Measurements from ENCODE around the gene PTGR2. TPM values are rescaled to one million over a fixed set of nuclear protein-coding genes. Genes with fewer than 3 reads are reported as not detected.
"Not testable (repeated sequence)": the region's sequence is repeated elsewhere in the genome, so short reads cannot be mapped to it uniquely, and the experiment has no call there.

PTGR2 gene
- total RNA-seq, 1 experiment from 2014 or later = 12.8 TPM

DNA sequence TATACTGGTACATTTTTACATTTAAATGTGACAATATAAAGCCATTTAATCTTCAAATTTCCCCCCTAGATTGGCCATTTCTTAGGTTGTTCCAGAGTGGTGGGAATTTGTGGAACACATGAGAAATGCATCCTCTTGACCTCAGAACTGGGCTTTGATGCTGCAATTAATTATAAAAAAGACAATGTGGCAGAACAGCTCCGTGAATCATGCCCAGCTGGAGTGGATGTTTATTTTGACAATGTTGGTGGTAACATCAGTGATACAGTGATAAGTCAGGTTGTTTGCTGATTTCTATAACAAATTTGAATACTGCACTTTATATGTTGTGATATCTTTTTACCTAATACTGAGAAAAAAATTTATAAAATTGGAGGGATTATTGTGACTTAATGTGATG lies 27.4 kb downstream of the PTGR2 start:
- no peak for DNase-seq (ENCODE audit: extremely low read depth, low read depth)

- DNase-seq (ENCODE audit: extremely low read depth, low read depth) = no peak
Observed at GRCh38 chr14:73884438-73885190, 33.0 kb downstream of the PTGR2 start.

DNA sequence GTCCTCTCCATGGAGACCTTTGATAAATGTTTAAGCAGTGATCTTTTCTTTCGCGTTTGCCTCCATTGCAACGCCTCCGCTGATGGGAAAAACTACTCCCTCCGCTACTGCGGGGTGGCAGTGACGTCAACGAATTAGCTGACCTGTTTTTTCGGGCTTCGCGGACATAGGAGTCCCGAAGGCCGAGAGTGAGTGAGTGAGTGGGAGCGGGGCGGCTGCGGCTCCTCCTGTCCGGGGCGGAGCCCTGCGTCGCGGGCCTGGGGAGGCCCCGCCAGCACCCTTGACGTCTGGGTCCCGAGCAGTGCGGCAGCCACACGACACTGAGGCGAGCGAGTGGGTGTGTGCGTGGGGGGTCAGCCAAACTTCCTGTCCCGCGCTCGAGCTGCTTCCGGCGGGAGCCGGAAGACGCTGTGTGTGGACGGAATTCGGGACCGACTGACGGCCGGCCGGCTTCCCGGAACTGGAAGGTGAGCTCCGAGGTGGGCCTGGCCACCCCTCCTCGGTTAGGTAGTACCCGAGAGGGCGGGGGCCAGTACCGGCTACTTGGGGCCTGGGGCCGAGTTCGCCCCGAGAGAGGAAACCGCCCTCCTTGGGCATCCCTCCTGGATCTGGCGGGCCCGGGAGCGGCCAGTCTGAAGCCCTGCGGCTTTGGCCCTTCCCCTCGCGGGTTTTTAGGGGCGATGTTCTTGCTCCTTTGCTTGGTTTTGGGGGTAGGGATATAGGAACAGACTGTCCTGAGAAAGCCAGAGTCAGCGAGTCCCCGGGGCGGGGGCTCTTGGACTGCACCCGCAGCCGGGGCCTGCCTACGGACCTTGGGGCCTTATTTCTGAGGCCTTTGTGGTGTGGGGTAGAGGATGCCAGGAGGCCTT lies 35.1 kb downstream of the PTGR2 start, which contains the start of gene ZNF410:
Gene ZNF410 (plus strand): TSS at position 411 of the 869 bp plus-strand sequence. CDS start 5,317 bp downstream, outside the sequence.
- peak; percentile 92 for DNase-seq (ENCODE audit: extremely low read depth, low read depth)

- no peak for DNase-seq (ENCODE audit: extremely low read depth, low read depth)
Observed at GRCh38 chr14:73887318-73887616, 35.6 kb downstream of the PTGR2 start.

DNA sequence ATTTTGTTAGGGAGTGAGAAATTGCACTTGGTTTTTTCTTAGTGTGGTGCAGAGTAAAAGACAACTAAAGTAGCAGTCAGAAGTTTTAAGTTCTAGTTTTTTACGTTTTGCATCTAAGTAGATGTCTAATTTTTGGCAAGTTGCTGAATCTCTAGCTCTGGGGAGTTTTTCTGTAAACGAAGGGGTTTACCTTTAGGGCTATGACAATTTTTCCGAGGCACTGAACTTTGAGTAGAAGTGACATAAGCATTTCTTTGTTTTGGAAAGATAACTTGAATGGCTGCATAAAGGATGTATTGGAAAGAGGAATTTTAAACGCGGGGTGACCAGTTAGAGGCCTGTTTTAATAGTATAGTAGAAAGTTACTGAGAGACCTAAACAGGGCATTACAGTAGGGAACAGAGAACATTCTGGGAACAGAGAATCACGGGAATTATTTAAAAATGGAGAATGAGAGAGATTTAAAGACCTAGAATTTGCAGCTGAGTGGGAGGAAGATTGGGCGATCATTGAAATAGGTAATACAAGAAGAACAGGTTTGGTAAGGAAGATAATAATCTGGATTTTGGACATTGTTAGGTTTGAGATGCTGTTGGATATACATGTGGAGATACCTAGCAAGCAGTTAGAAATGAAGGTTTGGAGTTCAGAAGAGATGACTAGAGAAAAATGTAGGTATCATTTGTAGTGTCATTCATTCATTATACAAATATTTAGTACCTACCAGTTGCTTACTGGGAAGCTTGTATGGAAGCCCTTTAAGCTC lies 36.2 kb downstream of the PTGR2 start:
- no peak for DNase-seq (ENCODE audit: extremely low read depth, low read depth)

GRCh38 chr14:73888460-73888725 lies 36.8 kb downstream of the PTGR2 start:
- no peak for DNase-seq (ENCODE audit: extremely low read depth, low read depth)

GRCh38 chr14:73888971-73889370 lies 37.3 kb downstream of the PTGR2 start:
- DNase-seq (ENCODE audit: extremely low read depth, low read depth) = no peak

GRCh38 chr14:73889376-73889775 lies 37.7 kb downstream of the PTGR2 start:
- DNase-seq (ENCODE audit: extremely low read depth, low read depth) = no peak

DNA sequence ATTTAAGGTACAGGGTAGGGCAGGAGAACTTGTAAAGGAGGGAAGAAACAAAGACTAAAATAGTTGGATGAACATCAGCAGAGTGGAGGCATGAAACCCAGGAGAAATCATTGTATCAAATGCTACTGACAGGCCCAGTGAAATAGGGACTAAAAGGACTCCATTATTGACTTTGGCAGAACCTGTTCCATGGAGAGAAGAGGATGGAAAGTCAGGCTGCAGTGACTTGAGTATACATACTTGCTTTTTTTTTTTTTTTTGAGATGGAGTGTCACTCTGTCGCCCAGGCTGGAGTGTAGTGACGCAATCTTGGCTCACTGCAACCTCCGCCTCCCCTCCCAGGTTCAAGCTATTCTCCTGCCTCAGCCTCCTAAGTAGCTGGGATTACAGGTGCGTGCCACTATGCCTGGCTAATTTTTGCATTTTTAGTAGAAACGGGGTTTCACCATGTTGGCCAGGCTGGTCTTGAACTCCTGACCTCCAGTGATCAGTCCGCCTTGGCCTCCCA lies 42.6 kb downstream of the PTGR2 start:
- DNase-seq (ENCODE audit: extremely low read depth, low read depth) = not testable (repeated sequence)

- no peak for DNase-seq (ENCODE audit: extremely low read depth, low read depth)
Observed at GRCh38 chr14:73895939-73896338, 44.3 kb downstream of the PTGR2 start.

- DNase-seq (ENCODE audit: extremely low read depth, low read depth) = no peak
Observed at GRCh38 chr14:73896521-73896920, 44.9 kb downstream of the PTGR2 start.

DNA sequence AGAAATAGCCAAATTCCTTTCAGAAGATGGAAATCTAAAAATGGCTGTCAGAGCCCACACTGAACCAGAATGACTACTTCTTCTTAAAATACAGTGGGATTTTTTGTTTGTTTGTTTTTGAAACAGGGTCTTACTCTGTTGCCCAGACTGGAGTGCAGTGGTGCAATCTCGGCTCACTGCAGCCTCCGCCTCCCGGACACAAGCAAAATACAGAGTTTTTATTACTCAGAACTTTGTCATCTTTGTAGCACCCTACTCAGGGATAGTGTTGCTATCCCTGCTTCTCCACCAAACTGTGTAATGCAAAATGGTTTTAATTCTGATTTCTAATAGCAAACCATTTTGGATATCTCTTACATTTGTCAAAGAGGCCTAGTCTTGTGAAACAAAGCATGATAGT lies 51.4 kb downstream of the PTGR2 start:
- DNase-seq (ENCODE audit: extremely low read depth, low read depth) = no peak

- DNase-seq (ENCODE audit: extremely low read depth, low read depth) = no peak
Observed at GRCh38 chr14:73909681-73910080, 58.0 kb downstream of the PTGR2 start.

DNA sequence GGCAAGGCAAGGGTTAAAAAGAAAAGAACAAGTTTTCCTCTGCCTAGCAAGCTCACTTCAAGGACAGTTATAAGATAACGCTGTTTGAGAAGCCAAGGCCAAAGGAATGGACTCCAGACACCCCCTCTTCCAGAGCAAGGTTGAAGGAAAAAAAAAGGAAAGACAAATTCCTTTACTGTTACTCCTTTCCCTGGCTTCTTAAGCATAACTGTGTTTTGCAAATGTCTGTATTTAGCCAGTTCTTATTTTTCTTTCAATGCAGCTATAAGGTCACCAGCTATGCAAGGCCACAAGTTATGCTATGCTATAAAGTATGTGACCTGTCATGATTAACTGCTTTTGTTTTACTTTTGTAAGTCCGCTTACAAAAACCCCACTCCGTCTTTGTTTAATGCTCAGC lies 61.6 kb downstream of the PTGR2 start:
- DNase-seq (ENCODE audit: extremely low read depth, low read depth) = no peak

GRCh38 chr14:73916324-73916723 lies 64.7 kb downstream of the PTGR2 start:
- no peak for DNase-seq (ENCODE audit: extremely low read depth, low read depth)

DNA sequence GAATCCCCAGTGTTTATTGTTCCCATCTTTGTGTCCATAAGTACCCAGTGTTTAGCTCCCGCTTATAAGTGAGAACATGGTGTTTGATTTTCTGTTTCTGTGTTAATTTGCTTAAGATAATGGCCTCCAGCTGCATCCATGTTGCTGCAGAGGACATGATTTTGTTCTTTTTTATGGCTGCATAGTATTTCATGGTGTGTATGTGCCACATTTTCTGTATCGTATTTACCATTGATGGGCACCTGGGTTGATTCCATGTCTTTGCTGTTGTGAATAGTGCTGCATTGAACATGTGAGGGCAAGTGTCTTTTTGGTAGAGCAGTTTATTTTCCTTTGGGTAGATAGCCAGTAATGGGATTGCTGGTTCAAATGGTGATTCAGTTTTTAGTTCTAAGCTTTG lies 67.8 kb downstream of the PTGR2 start:
- not testable (repeated sequence) for DNase-seq (ENCODE audit: extremely low read depth, low read depth)

GRCh38 chr14:73924337-73924736 lies 72.7 kb downstream of the PTGR2 start:
- no peak for DNase-seq (ENCODE audit: extremely low read depth, low read depth)

All from NCI-H460 (cell line).